ENCODE data around the gene RCCD1. TPM values are rescaled to one million over a fixed set of nuclear protein-coding genes. Genes with fewer than 3 reads are reported as not detected.

Gene RCCD1
- total RNA-seq, 1 experiment from 2014 or later, result 38.5 TPM

DNA sequence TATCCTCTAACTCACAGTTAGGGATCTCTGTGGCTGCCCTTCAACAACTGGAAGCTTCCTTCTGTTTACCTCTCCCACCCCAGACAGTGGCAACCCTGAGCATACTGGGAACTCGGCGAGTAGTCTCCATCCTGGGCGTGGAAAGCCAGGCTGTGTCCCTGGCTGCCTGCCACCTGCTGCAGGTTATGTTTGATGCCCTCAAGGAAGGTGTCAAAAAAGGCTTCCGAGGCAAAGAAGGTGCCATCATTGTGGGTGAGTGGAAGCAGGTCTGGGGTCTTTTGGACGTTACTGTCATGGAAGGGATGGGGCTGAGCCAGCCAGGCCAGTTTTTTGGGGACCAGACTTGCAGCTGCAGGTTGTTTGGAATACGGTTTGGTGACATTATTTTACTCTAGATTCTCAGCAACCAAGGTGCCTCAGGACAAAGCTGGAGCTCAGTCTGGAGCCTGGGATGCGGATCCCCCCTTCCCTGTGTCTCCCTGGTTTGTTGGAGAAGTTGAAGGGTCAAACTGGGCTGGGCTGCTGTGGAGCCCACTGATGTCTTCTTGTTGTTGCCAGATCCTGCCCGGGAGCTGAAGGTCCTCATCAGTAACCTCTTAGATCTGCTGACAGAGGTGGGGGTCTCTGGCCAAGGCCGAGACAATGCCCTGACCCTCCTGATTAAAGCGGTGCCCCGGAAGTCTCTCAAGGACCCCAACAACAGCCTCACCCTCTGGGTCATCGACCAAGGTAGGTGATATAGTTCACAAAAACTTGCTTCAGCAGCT is 12.1 kb upstream of the RCCD1 start:
- DNase-seq (ENCODE audit: low read depth, low spot score) (no peak), ATAC-seq (no peak)
- ChIA-PET CTCF (no interaction called here), POLR2A (interaction anchor here (1.4 kb wide), 1 partner anchor 8 kb away, joined by 6 read pairs; the partner anchor contains the start of gene UNC45A), RAD21 (ENCODE audit: low non-redundant PET in 1 of 2, low total read pairs in 2 of 2, uncharacterized antibody in 2 of 2, unreplicated experiment in 2 of 2) (no interaction called here)
- intact Hi-C loops (cut with micrococcal nuclease), result no loop called here
- H3K27me3 ChIP-seq (ENCODE audit: insufficient read depth, low read length), result no peaks in the 10 kb centered on the region
- TF ChIP-seq TCF7L2 (IDR thresholded peaks at IDR 0.05; ENCODE audit: borderline replicate concordance, extremely low read depth, insufficient read depth, insufficient read length) (no peak), ZFX (IDR thresholded peaks at IDR 0.05) (no peak), JUND (IDR thresholded peaks at IDR 0.05) (no peak), EGR1 (IDR thresholded peaks at IDR 0.05; ENCODE audit: low read depth) (no peak), FOSL1 (IDR thresholded peaks at IDR 0.05; ENCODE audit: low read depth) (no peak), CEBPB (IDR thresholded peaks at IDR 0.05; ENCODE audit: low read depth) (no peak), ZNF274 (IDR thresholded peaks at IDR 0.05; ENCODE audit: low read depth, low read length) (no peak), CBX3 (IDR thresholded peaks at IDR 0.05; ENCODE audit: low read depth) (no peak)
- TF ChIP-seq, protein P1, sequence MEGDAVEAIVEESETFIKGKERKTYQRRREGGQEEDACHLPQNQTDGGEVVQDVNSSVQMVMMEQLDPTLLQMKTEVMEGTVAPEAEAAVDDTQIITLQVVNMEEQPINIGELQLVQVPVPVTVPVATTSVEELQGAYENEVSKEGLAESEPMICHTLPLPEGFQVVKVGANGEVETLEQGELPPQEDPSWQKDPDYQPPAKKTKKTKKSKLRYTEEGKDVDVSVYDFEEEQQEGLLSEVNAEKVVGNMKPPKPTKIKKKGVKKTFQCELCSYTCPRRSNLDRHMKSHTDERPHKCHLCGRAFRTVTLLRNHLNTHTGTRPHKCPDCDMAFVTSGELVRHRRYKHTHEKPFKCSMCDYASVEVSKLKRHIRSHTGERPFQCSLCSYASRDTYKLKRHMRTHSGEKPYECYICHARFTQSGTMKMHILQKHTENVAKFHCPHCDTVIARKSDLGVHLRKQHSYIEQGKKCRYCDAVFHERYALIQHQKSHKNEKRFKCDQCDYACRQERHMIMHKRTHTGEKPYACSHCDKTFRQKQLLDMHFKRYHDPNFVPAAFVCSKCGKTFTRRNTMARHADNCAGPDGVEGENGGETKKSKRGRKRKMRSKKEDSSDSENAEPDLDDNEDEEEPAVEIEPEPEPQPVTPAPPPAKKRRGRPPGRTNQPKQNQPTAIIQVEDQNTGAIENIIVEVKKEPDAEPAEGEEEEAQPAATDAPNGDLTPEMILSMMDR (IDR thresholded peaks at IDR 0.05 in 2 of 3, conservative IDR thresholded peaks at IDR 0.05 in 1 of 3; ENCODE audit: borderline replicate concordance in 1 of 3, insufficient read depth in 1 of 3, low read depth in 2 of 3, low read length in 2 of 3), result no peak
- TF ChIP-seq, protein P2, sequence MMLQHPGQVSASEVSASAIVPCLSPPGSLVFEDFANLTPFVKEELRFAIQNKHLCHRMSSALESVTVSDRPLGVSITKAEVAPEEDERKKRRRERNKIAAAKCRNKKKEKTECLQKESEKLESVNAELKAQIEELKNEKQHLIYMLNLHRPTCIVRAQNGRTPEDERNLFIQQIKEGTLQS (IDR thresholded peaks at IDR 0.05), result no peak
- no TSS peak for BruUV-seq (replicated peaks)
- H3K4me3 ChIP-seq (replicated peaks in 1 of 2; ENCODE audit: low read depth in 1 of 2, low read length in 2 of 2), result no peak overlapping the region
- H3K9me2 ChIP-seq (ENCODE audit: insufficient read depth), result no peaks in the 10 kb centered on the region
- peaks cover 41 to 53% of the 10 kb centered on the region in 2 experiments for H3K36me3 ChIP-seq (ENCODE audit: control insufficient read depth in 1 of 2, insufficient read depth in 2 of 2, low read length in 2 of 2)
- H3K9ac ChIP-seq (ENCODE audit: low read length), result no peak overlapping the region
- H3K4me1 ChIP-seq (ENCODE audit: control insufficient read depth in 1 of 2, insufficient read depth in 2 of 2, low read length in 2 of 2), result no peaks in the 10 kb centered on the region
- no peaks in the 10 kb centered on the region for H4K20me1 ChIP-seq (ENCODE audit: insufficient read depth)
- no peak overlapping the region for H2AFZ ChIP-seq (ENCODE audit: low read depth, low read length, poor library complexity, severe bottlenecking)
- no peak overlapping the region for H3K27ac ChIP-seq (ENCODE audit: low read depth, low read length)
- H3K4me2 ChIP-seq (ENCODE audit: low read length), result no peak overlapping the region
- 0 out of 2 replicates have a peak, but pooled peaks cover 3% of the 10 kb centered on the region for H3K79me2 ChIP-seq (ENCODE audit: insufficient read depth, low read length)
- no peaks in the 10 kb centered on the region for H3K9me3 ChIP-seq (ENCODE audit: control insufficient read depth in 1 of 2, insufficient read depth in 1 of 2, low read depth in 1 of 2, low read length in 2 of 2)
